Aorta (tissue), 5 donors: ENCODE data around the gene SNX30. TPM values are rescaled to one million over a fixed set of nuclear protein-coding genes. Genes with fewer than 3 reads are reported as not detected.

ENCODE experiments used
- ATAC-seq: fragments of 200-7000 bp; cut with Tn5 transposase; one replicate; pipeline ENCODE4 v1.9.1; 2022; ENCODE audit warnings: moderate library complexity; ENCODE audit not compliant: low FRiP score
- DNase-seq, 2 donors: peaks; one replicate each; pipeline ENCODE4 v3.0.0-alpha.2; 2020
- H3K27ac ChIP-seq, 2 donors: one replicate each; pipeline ENCODE4 v1.5.1; 2013; ENCODE audit warnings: low read length in 2 of 2, mild to moderate bottlenecking in 2 of 2, moderate library complexity in 2 of 2, control low read depth in 1 of 2, inconsistent platforms in 1 of 2, low read depth in 1 of 2
- H3K27me3 ChIP-seq, 2 donors: one replicate each; pipeline ENCODE4 v1.6.1; 2013; ENCODE audit warnings: control low read depth in 1 of 2, low read length in 1 of 2, mild to moderate bottlenecking in 1 of 2, moderate library complexity in 1 of 2; ENCODE audit not compliant: insufficient read depth in 2 of 2, control insufficient read depth in 1 of 2
- H3K36me3 ChIP-seq, 2 donors: one replicate each; pipeline ENCODE4 v1.6.1; 2013; ENCODE audit warnings: control low read depth in 1 of 2, low read length in 1 of 2, mild to moderate bottlenecking in 1 of 2; ENCODE audit not compliant: insufficient read depth in 2 of 2, control insufficient read depth in 1 of 2
- H3K4me1 ChIP-seq, 2 donors: one replicate each; pipeline ENCODE4 v1.6.1; 2013; ENCODE audit warnings: low read length in 2 of 2, control low read depth in 1 of 2, mild to moderate bottlenecking in 1 of 2, moderate library complexity in 1 of 2; ENCODE audit not compliant: insufficient read depth in 2 of 2, control insufficient read depth in 1 of 2
- H3K4me3 ChIP-seq, 2 donors: one replicate each; pipeline ENCODE4 v1.5.1; 2013; ENCODE audit warnings: low read length in 2 of 2, control low read depth in 1 of 2, mild to moderate bottlenecking in 1 of 2
- H3K9me3 ChIP-seq: one replicate; pipeline ENCODE4 v1.6.1; 2013; ENCODE audit warnings: mild to moderate bottlenecking, low read length; ENCODE audit not compliant: control insufficient read depth
- WGBS, 2 donors: extraction: QIAGEN DNeasy Blood & Tissue Kit; methylation state at CpG; one replicate each; pipeline ENCODE4 v1.1.7; 2013; 5-methylcytosine and 5-hydroxymethylcytosine counted together
- intact Hi-C, 2 donors: fragments of 100-400 bp; cut with DNase I; formaldehyde crosslinking; loops; one replicate each; pipeline versions ENCODE4 v1.14.2 to v1.15.0; 2022
- polyA plus RNA-seq, 2 donors: library from polyadenylated mRNA; stranded (reverse); fragments of 200-250 nt; gene quantifications; one replicate each; pipeline ENCODE4 v1.2.3, GENCODE V29; 2013
- total RNA-seq, 2 donors: library from RNA; stranded (reverse); fragmentation: NEBNext Ultra II Directional; extraction: Animal tissue kit (Norgen Biotek cat#: 25700); gene quantifications; one replicate each; pipeline ENCODE4 v1.2.1, GENCODE V29; 2021
- donor health status: healthy with polysubstance abuse.
- donor health status: Bipolar disorder and iron deficiency.
- donor health status: DM: no; HTN: no; CAD: no.
- donor health status: DM: no; HTN: no; CAD: no.
- donor health status: DM: yes; HTN: yes; CAD: no.

Gene SNX30
- total and polyA plus RNA-seq, 4 donors = 2.8 to 11.3 (median 6.7) TPM

DNA sequence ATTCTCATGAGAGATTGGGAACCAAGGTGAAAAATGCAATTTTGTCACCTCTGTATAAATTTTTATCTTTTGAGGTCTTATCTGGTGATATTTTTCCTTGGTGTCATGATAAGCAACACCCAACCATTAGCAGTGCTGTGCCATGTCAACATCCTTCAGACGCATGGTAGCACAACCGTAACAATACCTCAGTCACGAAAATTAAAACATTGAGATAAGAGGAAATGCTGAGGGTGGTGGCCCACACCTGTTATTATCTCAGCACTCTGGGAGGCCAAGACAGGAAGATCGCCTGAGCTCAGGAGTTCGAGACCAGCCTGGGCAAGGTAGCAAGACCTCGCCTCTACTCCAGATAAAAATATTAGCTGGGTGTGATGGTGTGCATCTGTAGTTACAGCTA is 107.4 kb downstream of the SNX30 start:
- intact Hi-C loops = no loop called here
- ATAC-seq (no peak), DNase-seq (peak in 1 of 2 donors; percentile 13)
- Histone ChIP-seq H3K36me3 (no peaks in the 10 kb centered on the region), H3K4me1 (no peaks in the 10 kb centered on the region), H3K9me3 (no peaks in the 10 kb centered on the region), H3K27ac (no peak overlapping the region), H3K27me3 (no peaks in the 10 kb centered on the region), H3K4me3 (no peak overlapping the region)
- WGBS, 2 donors = 93 to 94% methylated on average over 6 of the region's 6 CpGs

DNA sequence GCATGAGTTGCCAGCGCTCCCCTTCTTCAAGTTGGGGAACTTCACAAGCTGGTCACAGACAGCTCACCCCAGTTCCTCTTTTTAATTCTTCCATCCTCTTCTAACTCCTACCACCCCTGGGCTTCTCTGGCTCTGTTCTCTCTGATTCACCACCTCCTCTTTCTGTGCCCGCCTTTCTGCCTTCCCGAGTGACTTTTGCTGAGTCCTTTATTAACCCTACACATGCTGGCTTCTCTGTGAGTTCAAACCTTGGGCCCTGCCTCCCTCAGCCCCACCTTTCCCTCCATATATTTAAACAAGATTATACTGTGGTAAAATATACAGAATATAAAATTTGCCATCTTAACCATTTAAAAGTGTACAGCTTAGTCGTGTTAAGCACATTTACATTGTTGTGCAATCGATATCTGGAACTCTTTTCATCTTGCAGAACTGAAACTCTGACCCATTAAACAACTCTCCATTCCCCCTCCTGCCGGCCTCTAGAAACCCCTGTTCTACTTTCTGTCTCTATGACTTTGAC is 108.1 kb downstream of the SNX30 start:
- H3K4me3 ChIP-seq = no peak overlapping the region
- H3K36me3 ChIP-seq = no peaks in the 10 kb centered on the region
- no peaks in the 10 kb centered on the region for H3K27me3 ChIP-seq
- no peak overlapping the region for H3K27ac ChIP-seq
- H3K4me1 ChIP-seq = no peaks in the 10 kb centered on the region
- no peaks in the 10 kb centered on the region for H3K9me3 ChIP-seq
- intact Hi-C loops = no loop called here
- 62 to 63% methylated on average over 6 of the region's 6 CpGs for WGBS, 2 donors
- DNase-seq (peak in 1 of 2 donors; percentile 51), ATAC-seq (peak; percentile 36)

DNA sequence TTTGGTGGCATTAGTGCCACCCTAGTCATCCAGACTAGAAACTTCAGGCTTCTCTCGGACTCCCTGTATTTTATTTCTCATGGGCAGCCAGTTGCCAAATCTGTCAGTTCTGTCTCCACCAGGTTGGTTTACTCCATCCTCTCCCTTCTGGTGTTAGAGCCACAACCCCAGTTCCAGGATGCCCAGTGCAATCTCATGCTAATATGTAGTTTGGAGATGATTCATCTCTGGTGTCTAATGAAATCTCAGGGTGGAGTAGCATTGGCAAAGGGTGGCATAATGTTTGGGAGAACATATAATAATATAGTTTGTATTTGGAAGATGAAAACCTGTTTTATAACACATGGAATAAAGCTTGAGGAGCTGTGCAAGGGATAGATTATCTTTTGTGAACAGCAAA is 109.9 kb downstream of the SNX30 start:
- ATAC-seq (no peak), DNase-seq (no peak)
- Histone ChIP-seq H3K9me3 (no peaks in the 10 kb centered on the region), H3K27me3 (no peaks in the 10 kb centered on the region), H3K36me3 (peaks cover 0 to 3% of the 10 kb centered on the region in 2 donors), H3K27ac (no peak overlapping the region), H3K4me3 (no peak overlapping the region), H3K4me1 (no peaks in the 10 kb centered on the region)
- WGBS, 2 donors = 85 to 92% methylated on average over 1 of the region's 1 CpG
- intact Hi-C loops = no loop called here

DNA sequence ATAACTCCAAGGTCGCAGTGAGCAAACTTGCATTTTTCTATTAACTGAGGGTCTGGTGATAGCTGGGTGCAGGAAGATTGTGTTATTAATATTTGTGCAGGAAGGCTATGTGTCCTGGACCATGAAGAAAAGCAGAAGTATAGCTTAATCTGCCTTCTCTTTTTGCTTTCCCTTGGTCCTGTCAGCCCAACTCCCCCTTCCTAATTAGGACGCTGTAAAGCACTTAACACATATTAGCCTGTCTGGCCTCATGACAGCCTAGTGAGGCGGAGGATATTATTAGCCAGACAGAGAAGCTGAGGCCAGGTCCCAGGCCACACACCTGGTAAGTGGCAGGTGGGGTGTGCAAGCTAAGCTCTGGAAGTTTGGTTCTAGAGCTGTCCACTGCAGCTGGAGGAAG is 110.6 kb downstream of the SNX30 start:
- DNase-seq (no peak), ATAC-seq (no peak)
- no peaks in the 10 kb centered on the region for H3K4me1 ChIP-seq
- intact Hi-C loops = no loop called here
- H3K27me3 ChIP-seq = no peaks in the 10 kb centered on the region
- 89 to 90% methylated on average over 3 of the region's 3 CpGs for WGBS, 2 donors
- H3K9me3 ChIP-seq = no peaks in the 10 kb centered on the region
- no peak overlapping the region for H3K27ac ChIP-seq
- H3K36me3 ChIP-seq = peaks cover 0 to 3% of the 10 kb centered on the region in 2 donors
- no peak overlapping the region for H3K4me3 ChIP-seq

DNA sequence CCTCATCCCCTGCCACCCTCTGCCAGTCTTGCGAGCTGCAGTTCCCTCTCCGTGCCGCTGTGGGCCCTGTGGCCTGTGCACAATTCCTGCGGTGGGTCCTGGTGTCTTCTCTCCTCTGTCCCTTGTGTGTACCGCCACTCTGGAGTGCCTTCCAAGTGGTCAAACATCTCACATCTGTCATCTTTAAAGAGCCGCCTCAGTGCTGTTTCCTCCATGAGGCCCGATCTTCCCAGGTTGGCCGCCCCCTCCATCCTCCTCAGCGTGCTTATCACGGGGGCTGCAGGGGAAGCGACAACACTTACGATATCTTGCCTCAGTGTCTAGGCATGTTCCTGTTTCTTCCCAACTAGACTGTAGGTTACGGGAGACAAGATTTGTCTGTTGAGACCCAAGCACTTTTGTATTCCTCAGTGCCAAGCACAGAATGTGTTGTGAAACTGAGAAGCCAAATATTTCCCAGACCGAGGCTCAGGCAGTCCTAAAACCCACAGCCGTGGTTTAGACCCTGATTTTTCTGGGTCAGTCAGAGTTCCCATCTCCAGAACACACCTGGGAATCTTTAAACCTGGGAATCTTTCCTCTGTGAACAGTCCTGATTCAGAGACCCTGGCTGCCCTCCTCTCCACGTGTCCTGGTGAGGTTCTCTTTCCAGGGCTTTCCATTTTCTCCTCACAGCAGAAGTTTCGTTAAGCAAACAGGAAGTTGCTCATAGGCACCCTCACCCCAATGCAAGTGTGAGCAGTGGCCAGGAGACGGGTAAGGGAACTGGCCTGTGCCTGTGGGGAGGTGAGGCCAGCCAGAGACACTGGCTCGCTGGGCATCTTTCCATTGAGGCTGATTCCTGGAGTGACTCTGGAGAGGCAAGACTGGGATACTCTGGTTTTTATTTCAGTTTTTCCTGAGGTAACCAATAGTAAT is 111.3 kb downstream of the SNX30 start:
- 75 to 76% methylated on average over 19 of the region's 19 CpGs for WGBS, 2 donors
- Histone ChIP-seq H3K4me3 (no peak overlapping the region), H3K27ac (no peak overlapping the region), H3K27me3 (no peaks in the 10 kb centered on the region), H3K9me3 (no peaks in the 10 kb centered on the region), H3K36me3 (peaks cover 0 to 3% of the 10 kb centered on the region in 2 donors), H3K4me1 (no peaks in the 10 kb centered on the region)
- ATAC-seq (no peak), DNase-seq (peak in 1 of 2 donors; percentile 79)
- intact Hi-C loops = no loop called here

DNA sequence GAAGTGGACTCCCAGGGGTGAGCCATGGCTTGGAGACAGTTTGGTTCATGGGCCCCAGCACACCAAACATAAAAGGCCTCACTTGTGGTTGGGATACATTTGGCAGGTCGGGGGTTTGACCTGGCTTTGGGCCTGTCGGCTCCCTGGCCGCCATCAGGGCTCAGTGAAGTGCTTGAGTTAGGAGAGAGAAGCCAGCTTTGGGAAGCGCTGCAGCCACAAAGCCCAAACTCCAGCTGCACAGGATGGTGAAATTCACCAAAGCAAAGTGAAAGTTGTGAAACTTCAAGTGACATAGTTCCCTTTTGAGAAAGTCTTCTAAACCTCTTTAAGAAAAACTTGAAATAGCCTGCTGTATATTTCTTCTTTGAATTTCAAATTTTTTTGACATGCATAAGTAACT is 112.7 kb downstream of the SNX30 start:
- Histone ChIP-seq H3K36me3 (peaks cover 0 to 3% of the 10 kb centered on the region in 2 donors), H3K27ac (no peak overlapping the region), H3K4me3 (no peak overlapping the region), H3K9me3 (no peaks in the 10 kb centered on the region), H3K27me3 (no peaks in the 10 kb centered on the region), H3K4me1 (no peaks in the 10 kb centered on the region)
- WGBS, 2 donors = 25 to 29% methylated on average over 4 of the region's 4 CpGs
- DNase-seq (peak in 1 of 2 donors; percentile 60), ATAC-seq (peak; percentile 36)
- intact Hi-C loops = no loop called here

DNA sequence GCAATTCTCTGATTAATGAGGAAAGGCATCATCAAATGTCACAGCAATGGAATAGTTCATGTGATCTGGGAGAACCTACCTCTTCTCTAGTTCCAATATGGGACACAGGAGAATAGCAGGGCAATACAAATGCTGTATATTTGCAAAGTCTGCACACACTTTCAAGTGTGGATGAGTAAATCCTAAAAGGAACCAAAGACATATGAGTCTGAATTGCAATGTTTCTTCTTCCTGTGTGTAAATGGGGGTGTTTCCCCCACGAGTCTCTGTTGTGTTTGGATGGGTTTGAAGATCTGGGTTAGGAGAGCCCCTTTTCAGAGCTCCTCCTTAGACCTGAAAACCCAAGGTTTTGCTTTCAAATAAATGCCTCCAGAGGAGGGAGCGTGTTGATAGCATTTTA is 113.2 kb downstream of the SNX30 start:
- Histone ChIP-seq H3K27ac (no peak overlapping the region), H3K36me3 (peaks cover 0 to 5% of the 10 kb centered on the region in 2 donors), H3K4me1 (no peaks in the 10 kb centered on the region), H3K9me3 (no peaks in the 10 kb centered on the region), H3K27me3 (no peaks in the 10 kb centered on the region), H3K4me3 (no peak overlapping the region)
- no peak for ATAC-seq
- no peak for DNase-seq
- intact Hi-C loops = no loop called here
- WGBS, 2 donors = 69 to 81% methylated on average over 2 of the region's 2 CpGs

DNA sequence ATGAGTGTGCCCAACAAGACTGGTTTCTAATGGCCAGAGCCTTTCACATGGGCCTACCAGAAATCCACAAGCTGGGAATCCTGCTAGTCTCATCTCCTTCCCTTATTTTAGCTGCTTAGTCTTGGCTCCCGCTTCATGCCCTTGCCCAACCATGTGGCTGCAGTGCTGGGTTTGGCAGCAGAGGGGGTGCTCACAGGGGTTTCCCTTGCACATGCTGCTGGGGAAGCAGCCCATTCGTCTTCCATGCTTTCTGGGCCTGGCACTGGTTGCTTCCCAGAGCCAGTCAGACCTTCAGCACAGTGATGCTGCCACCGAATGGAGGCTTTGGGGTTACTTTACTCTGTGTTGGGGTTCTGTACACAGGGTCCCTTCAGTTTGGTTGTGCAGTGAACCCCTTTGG is 113.8 kb downstream of the SNX30 start:
- no peak for ATAC-seq
- no peak overlapping the region for H3K4me3 ChIP-seq
- no peaks in the 10 kb centered on the region for H3K27me3 ChIP-seq
- DNase-seq = no peak
- 61 to 62% methylated on average over 3 of the region's 3 CpGs for whole genome bisulfite sequencing, 2 donors
- intact Hi-C loops = no loop called here
- no peaks in the 10 kb centered on the region for H3K9me3 ChIP-seq
- H3K4me1 ChIP-seq = no peaks in the 10 kb centered on the region
- H3K36me3 ChIP-seq = peaks cover 0 to 9% of the 10 kb centered on the region in 2 donors
- H3K27ac ChIP-seq = no peak overlapping the region

DNA sequence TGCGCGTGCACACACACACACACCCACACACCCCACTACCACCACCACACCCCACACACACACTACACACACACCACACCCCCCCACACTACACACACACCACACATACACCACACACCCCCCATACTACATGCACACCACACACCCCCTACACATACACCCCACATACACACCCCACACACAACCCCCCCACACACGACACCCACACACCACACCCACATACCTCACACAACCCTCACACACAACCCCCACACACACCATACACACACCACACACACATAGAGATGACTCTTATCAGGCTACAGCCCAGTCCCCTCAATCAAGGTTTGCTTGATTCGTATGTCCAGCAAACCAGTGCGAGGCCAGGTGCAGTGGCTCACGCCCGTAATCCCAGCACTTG is 114.4 kb downstream of the SNX30 start:
- H3K4me1 ChIP-seq = no peaks in the 10 kb centered on the region
- H3K27ac ChIP-seq = no peak overlapping the region
- intact Hi-C loops = no loop called here
- H3K27me3 ChIP-seq = no peaks in the 10 kb centered on the region
- no peak overlapping the region for H3K4me3 ChIP-seq
- ATAC-seq = no peak
- peaks cover 0 to 9% of the 10 kb centered on the region in 2 donors for H3K36me3 ChIP-seq
- no peaks in the 10 kb centered on the region for H3K9me3 ChIP-seq
- DNase-seq = no peak
- 97% methylated on average over 7 of the region's 7 CpGs for WGBS, 2 donors
